ENCODE measurements around the gene SLC26A9. TPM values are rescaled to one million over a fixed set of nuclear protein-coding genes. Genes with fewer than 3 reads are reported as not detected.

SLC26A9 gene
- total RNA-seq, 2 donors from 2014 or later: not detected

Other genes with a start within 250 kb of the SLC26A9 start
- gene NUCKS1, start 193.3 kb downstream of the SLC26A9 start, total RNA-seq: 100 to 1,000 TPM; 117 to 123 TPM
- gene RAB29, start 168.0 kb downstream of the SLC26A9 start, total RNA-seq: 10 to 100 TPM in 1 of 2 donors, 1 to 10 TPM in 1; 7.5 to 10.2 TPM
- 1 to 10 TPM; 4.8 to 8.1 TPM for gene SLC41A1, start 130.3 kb downstream of the SLC26A9 start, total RNA-seq
- gene PM20D1, start 93.3 kb downstream of the SLC26A9 start, total RNA-seq: under 1 TPM in 1 of 2 donors, not detected in 1; 0.27 TPM
- gene RAB7B, start 59.9 kb upstream of the SLC26A9 start, total RNA-seq: 1 to 10 TPM in 1 of 2 donors, under 1 TPM in 1; 0.57 to 1.2 TPM
- 10 to 100 TPM; 10.1 to 10.8 TPM for gene CTSE, start 80.4 kb upstream of the SLC26A9 start, total RNA-seq
- 1 to 10 TPM; 1.1 to 1.4 TPM for gene RHEX, start 109.7 kb upstream of the SLC26A9 start, total RNA-seq
- gene AVPR1B, start 173.9 kb upstream of the SLC26A9 start, total RNA-seq: under 1 TPM; 0.13 to 0.89 TPM

Measured in colonic mucosa (tissue), 2 donors.